GM21576 (cell line): Measurements from ENCODE around the gene TNP2.

Experiments used
- ATAC-seq: cut with Tn5 transposase; IDR thresholded peaks from one replicate; pipeline ENCODE4 v1.9.1; 2021; ENCODE audit warnings: mild to moderate bottlenecking, moderate library complexity; ENCODE audit not compliant: unreplicated experiment

Gene TNP2

DNA sequence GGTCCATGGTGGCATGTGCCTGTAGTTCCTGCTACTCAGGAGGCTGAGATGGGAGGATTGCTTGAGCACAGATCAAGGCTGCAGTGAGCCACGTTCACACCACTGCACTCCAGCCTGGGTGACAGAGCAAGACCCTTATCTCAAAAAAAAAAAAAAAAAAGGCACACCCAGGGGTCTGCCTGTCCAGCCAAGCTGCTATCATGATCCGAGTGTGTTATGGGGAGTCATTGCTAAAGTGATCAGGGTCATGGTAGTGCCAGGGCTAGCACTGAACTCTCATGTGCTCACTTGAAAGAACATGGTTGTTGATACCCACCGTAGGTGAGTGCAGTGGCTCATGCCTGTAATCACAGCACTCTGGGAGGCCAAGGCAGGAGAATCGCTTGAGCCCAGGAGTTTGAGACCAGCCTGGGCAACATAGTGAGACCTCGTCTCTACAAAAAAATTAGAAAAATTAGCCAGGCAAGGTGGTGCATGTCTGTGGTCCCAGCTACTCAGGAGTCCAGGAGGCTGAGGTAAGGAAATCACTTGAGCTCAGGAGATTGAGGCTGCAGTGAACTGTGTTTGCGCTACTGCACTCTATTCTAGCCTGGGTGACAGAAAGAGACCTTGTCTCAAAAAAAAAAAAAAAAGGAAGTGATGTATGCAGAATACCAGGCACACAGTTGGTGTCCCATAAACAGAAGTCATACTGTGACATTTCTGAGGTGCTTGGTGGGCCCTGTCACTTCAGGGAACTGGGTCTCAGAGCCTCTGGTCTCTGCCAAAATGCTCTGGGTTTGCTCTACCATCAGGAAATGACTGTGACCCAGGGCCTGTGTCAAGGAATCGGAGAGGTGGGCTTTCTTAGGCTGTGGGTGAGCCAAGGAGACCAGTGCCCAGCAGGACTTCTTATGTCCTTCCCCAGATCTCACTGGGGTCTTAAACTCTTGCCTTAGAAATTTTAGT lies 9.8 kb upstream of the TNP2 start:
- no peak for ATAC-seq

GRCh38 chr16:11277607-11278337 lies 8.6 kb upstream of the TNP2 start:
- ATAC-seq = no peak

DNA sequence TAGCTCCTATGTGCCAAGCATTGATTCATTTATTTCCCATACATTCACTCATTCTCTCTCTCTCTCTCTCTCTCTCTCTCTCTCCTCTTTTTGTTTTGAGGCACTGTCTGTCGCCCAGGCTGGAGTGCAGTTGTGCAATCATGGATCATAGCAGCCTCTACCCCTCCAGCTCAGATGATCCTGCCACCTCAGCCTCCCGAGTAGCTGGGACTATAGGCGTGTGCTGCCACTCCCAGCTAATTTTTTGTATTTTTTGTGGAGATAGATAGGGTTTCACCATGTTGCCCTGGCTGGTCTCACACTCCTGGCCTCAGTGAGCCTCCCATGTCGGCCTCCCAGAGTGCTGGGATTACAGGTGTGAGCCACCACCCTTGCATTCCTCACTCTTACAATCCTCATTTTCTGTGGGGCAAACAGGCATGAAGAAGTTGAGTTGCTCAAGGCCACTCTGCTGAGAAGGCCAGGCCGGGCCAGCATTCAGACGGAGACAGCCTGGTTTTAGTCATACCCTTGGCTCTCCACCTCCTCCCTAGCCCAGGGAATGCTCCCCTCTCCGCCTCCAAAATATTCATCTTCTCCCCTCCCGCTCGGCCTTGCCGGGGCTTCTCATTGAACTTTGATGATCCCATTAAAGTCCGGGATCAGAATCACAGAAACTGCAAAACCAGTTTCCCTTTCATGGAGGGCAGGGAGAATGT lies 7.9 kb upstream of the TNP2 start:
- no peak for ATAC-seq

- no peak for ATAC-seq
Measured at GRCh38 chr16:11276143-11276895, 7.2 kb upstream of the TNP2 start, which contains the start of gene PRM2. Gene PRM2 (minus strand): TSS chr16:11276480. CDS start chr16:11276370, 110 bp downstream.

GRCh38 chr16:11274964-11275363 lies 5.8 kb upstream of the TNP2 start:
- no peak for ATAC-seq

DNA sequence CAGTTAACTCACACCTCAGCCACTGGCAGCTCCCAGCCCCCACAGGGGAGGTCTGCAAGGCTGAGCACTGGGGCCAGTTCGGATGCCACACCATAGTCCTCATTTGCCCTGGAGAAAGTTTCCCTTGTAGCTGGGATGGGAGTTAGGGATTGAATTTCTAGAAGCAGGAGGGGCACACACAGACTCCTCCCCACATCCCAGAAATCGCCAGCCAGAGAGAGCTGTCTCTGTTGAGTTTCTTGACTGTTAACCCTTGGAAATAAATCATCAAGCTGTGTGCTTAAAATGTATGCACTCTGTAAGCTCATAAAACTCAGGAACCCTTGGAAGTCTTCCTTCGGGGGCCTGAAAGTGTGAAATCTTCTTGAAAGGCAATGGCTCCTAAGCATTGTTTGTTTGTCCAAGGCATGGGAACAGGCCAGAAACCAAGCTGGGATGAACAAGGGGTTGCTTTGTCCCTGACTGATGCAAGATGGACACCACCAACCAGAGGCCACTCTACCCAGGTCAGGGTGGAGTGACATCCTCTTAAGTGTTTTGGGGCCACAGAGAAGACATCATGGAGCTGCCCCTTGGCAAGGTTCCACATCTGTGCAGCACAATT lies 4.7 kb upstream of the TNP2 start:
- ATAC-seq = no peak

GRCh38 chr16:11272921-11273720 lies 4.0 kb upstream of the TNP2 start, which contains the start of gene PRM3:
Gene PRM3 (minus strand): TSS chr16:11273629. CDS start chr16:11273595, 34 bp downstream.
- ATAC-seq = no peak

DNA sequence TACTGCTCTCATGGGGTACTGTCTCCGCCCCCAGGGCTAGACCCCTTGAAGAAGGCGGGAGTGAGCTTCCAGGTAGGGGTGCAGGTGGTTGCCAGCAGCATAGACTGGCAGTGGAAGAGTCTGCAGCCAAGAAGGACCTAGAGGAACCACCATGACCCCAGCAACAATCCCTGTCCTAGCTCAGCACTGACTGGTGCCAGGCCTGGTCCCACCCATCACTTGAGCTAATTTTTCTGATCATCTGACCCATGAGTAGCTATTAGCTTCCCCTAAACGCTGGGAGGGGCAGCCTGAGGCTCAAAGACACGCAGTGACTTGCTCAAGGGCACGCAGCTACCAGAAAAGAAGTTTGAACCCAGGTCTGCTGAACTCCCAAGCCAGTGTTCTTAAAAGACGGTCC lies 3.4 kb upstream of the TNP2 start:
- no peak for ATAC-seq

GRCh38 chr16:11271610-11272009 lies 2.5 kb upstream of the TNP2 start:
- no peak for ATAC-seq

- ATAC-seq = no peak
Measured at GRCh38 chr16:11270602-11271162, 1.6 kb upstream of the TNP2 start.

DNA sequence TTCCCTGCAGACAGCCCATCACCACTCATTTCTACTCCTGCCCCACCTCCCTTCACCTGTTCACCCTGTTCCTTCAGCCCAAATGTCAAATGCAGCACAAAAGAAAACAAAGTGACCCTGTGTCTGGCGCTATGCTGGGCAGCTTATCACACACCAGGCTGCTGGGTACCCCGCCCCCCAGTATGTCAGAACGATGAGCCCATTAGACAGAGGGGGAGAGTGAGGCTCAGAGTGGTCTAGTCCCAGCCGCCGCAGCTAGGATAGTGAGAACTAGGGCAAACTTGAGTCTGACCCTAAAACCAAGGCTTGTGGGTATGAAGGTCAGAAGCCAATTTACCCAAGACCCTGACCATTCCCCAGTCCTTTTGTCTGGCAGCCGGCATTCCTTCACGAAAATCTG lies 4.0 kb downstream of the TNP2 start:
- ATAC-seq = no peak

- ATAC-seq = no peak
Measured at GRCh38 chr16:11264155-11264832, 4.8 kb downstream of the TNP2 start.

- no peak for ATAC-seq
Measured at GRCh38 chr16:11263737-11264136, 5.4 kb downstream of the TNP2 start.

DNA sequence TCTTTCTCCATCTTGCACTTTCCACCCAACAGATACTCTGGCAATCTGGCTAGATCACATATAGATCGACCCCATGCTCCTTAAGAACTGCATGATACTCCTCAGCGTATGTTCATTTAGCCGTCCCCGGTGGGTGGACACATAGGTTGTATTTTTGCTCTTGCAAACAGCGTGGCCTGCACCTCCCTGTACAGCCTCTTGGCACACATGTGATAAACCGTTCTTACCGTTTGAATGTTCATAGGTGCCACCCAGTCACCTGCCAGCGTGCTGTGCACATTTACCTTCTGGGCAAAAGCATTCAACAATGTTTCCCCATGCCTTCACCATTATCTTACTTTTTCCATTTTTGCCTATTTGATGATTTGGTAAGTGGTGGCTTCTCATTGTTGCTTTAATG lies 6.2 kb downstream of the TNP2 start:
- no peak for ATAC-seq

GRCh38 chr16:11260596-11260966 lies 8.5 kb downstream of the TNP2 start:
- no peak for ATAC-seq

GRCh38 chr16:11259655-11260595 lies 9.2 kb downstream of the TNP2 start:
- no peak for ATAC-seq
